A549 treated with AZD9567 at 1 μM for 4 hours (cell line): Measurements from ENCODE around the gene NFKBIZ. TPM values are rescaled to one million over a fixed set of nuclear protein-coding genes. Genes with fewer than 3 reads are reported as not detected.

ENCODE experiments used
- total RNA-seq: library from RNA; stranded (reverse); fragments of 200-300 nt; extraction: Qiagen RNA extraction; gene quantifications from 5 replicates; pipeline ENCODE4 v1.2.3, GENCODE V29; 2022; ENCODE audit not compliant: insufficient read depth

Gene NFKBIZ
- total RNA-seq: 6.4 to 14.0 TPM (median 9.4 TPM) in 5 replicates

GRCh38 chr3:101848754-101849713 is at the start of gene NFKBIZ:
TSS of gene NFKBIZ (plus strand) at chr3:101849514. CDS start at chr3:101849629, 115 bp downstream.

Other genes starting within 250 kb of the NFKBIZ start
- 9.7 to 12.3 TPM (median 11.3 TPM) in 5 replicates for gene ZBTB11, start 172.4 kb upstream of the NFKBIZ start, total RNA-seq
- 1,571 to 2,433 TPM (median 1,679 TPM) in 5 replicates for gene RPL24, start 162.8 kb upstream of the NFKBIZ start, total RNA-seq
- gene CEP97, start 124.9 kb upstream of the NFKBIZ start, total RNA-seq: 3.7 to 6.9 TPM (median 5.2 TPM) in 5 replicates
- gene NXPE3, start 70.3 kb upstream of the NFKBIZ start, total RNA-seq: 20.6 to 23.2 TPM (median 22.8 TPM) in 5 replicates